GM10248 (cell line): Measurements from ENCODE around the gene KRTAP13-3.

Experiments used
- CTCF ChIA-PET: fragments of 300-600 bp; sonication (Branson Sonifier 250); formaldehyde crosslinking; extraction: SDS; loops from one replicate; lab custom pipeline; 2021; ENCODE audit warnings: antibody characterized with exemption; lab: Yijun Ruan, JAX
- POLR2A ChIA-PET: fragments of 350-650 bp; sonication (Branson Sonifier 250); formaldehyde crosslinking; extraction: SDS; loops from one replicate; lab custom pipeline; 2020; ENCODE audit warnings: antibody characterized with exemption; lab: Yijun Ruan, JAX
- DNase-seq: peaks from one replicate; pipeline ENCODE4 v3.0.0; 2012; ENCODE audit errors: extremely low spot score
- TF ChIP-seq, protein P1 (sequence below): IDR thresholded peaks from 2 replicates; pipeline ENCODE4 v1.5.1; 2012; ENCODE audit warnings: mild to moderate bottlenecking, low read depth; ENCODE audit errors: extremely low read depth, missing control alignments, control extremely low read depth

KRTAP13-3 gene, protein sequence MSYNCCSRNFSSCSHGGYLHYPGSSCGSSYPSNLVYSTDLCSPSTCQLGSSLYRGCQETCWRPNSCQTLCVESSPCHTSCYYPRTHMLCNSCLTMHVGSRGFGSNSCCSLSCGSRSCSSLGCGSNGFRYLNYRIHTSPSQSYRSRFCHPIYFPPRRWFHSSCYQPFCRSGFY

DNA sequence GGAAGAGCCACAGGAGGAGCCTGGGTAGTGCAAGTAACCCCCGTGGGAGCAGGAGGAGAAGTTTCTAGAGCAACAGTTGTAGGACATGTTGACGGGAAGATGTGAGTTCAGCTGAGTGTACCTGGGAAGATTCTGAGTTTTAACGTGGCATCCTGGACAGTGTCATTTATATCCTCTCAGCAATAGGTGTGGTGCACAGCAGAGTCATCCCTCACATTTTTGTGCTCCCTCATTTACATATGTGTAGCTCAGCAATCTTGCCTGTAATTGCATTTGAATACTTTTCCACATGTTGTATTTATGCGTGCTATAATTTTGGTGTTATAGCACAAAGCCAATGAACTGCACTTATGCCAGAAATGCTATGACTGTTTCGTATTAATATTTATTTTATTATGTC lies at the start of gene KRTAP13-3:
Gene KRTAP13-3 (minus strand): TSS at position 101 of the 400 bp plus-strand sequence. CDS start 14 bp downstream, at position 87.
- no peak for DNase-seq
- TF ChIP-seq, protein P1, sequence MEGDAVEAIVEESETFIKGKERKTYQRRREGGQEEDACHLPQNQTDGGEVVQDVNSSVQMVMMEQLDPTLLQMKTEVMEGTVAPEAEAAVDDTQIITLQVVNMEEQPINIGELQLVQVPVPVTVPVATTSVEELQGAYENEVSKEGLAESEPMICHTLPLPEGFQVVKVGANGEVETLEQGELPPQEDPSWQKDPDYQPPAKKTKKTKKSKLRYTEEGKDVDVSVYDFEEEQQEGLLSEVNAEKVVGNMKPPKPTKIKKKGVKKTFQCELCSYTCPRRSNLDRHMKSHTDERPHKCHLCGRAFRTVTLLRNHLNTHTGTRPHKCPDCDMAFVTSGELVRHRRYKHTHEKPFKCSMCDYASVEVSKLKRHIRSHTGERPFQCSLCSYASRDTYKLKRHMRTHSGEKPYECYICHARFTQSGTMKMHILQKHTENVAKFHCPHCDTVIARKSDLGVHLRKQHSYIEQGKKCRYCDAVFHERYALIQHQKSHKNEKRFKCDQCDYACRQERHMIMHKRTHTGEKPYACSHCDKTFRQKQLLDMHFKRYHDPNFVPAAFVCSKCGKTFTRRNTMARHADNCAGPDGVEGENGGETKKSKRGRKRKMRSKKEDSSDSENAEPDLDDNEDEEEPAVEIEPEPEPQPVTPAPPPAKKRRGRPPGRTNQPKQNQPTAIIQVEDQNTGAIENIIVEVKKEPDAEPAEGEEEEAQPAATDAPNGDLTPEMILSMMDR: no peak
- CTCF ChIA-PET: no interaction called here
- POLR2A ChIA-PET: no interaction called here

DNA sequence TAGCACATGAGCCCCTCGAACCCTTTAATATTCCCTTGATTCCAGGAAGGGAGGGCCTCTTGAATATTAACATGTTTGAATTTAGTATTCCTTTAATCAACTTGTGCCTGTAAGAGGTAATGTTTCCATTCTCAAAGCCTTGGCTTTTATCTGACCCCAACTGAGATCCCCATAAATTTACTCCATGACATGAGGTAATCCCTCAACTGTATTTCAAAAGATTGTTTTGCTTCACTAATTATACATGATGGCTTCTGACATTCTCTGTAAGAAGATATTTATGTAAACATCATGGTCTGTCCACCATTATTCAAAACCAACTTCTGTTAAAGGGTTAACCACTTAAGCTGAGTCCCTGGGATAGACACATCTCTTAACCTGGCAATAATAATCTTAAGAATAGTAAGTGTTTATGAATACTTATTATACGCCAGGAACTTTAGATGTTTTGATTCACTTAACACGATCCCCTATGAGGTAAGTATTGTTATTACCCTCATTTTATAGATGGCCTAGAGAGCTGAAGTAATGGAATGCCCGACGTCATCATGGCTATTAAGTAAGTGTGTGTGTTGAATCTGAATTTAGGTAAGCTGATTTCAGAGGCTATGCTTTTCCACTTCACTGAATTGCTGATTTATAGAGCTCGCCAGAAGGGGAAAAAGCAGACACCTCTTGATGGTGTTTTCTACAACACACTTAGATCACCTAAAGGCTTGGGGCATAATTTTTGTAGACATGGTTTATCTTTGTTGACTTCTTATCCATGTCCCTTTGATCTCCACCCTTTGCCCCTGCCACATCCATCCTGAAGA lies 43.4 kb upstream of the KRTAP13-3 start:
- ChIA-PET CTCF (no interaction called here), POLR2A (no interaction called here)
- TF ChIP-seq, protein P1: no peak
- DNase-seq: no peak

DNA sequence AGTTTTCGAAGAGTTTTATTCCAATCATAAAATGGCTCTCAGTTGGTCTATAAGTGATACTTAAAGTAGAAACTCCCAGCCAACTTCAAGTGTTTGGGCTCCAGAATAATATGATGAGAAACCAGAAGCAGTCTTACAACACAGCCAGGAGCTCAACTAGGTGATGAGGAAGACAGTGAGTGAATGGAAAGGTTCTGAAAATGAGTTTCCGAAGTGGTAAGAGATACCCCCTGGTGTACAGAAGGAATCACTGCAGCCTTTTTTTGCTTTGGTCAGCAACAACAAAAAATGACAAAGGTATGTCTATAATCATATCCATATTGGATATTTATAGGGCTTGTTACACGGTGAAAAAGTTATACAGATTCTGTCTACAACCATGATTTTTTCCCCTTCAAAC lies 38.0 kb upstream of the KRTAP13-3 start:
- TF ChIP-seq, protein P1: peak; percentile 8
- DNase-seq: no peak
- ChIA-PET CTCF (interaction anchor here (0.7 kb wide), 1 partner anchor 11 kb away, joined by 3 read pairs; no protein-coding TSS in a partner anchor), POLR2A (no interaction called here)

DNA sequence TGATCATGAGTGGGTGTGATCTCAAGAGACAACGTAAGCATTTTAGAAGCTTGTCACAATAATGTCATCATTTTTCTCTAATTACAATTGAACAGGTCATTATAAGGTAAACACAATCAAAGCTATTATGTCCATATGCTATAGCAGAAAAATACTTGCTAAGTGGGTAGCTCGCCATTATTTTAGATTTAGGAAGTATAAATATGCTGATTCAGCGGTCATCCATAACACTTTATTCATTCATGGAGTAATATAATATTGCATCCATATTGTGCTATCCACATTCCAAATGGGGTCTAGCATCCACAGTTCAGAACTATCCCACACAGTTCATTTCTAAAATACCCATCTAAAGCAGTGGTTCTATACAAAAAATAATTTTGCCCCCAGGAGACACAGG lies 22.8 kb upstream of the KRTAP13-3 start:
- POLR2A ChIA-PET: no interaction called here
- CTCF ChIA-PET: interaction anchor here (0.6 kb wide), 1 partner anchor 109 kb away, joined by 3 read pairs; no protein-coding TSS in a partner anchor
- DNase-seq: no peak
- TF ChIP-seq, protein P1: no peak

DNA sequence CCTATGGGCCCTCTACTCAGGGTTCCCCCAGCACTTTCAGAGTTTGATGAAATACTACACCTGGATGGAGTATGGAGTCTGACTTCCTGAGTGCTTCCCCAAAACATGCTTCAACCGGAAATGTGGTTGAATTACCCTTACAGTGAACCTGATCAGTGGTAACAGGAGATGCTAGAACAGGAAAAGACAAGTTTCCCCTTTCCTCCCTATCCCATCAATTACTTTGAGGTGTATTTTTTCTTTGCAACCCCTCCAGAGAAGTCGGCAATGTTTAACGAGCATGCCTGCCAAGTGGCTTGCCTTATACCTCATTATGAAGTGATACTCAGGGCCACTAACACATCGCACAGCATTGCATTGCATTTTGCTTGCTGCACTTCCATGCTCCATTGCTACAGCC lies 21.3 kb upstream of the KRTAP13-3 start:
- TF ChIP-seq, protein P1: no peak
- ChIA-PET POLR2A (no interaction called here), CTCF (no interaction called here)
- DNase-seq: no peak

DNA sequence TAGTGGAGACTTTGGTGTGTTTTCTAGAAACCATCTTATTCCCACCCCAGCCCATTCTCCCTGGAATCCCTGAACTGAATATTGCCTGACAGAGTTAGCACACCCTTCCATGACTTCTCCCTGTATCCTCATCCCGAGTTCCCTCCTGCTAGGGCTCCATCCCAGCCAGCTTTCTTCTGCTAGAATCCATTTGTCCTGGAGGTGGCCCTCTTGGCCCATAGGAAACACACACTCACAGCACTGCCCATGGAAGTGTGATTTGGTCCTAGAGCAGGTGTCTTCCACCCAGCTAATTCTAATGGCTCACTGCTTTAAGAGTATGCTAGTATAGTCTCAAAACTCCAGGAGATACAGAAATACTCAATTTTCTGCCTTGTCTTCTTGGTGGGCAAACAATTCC lies 18.5 kb upstream of the KRTAP13-3 start:
- TF ChIP-seq, protein P1: no peak
- no peak for DNase-seq
- ChIA-PET POLR2A (no interaction called here), CTCF (interaction anchor here (1.4 kb wide), 1 partner anchor 9 kb away, joined by 3 read pairs; no protein-coding TSS in a partner anchor)
